HepG2 (cell line): ENCODE data around the gene SEPTIN2. TPM values are rescaled to one million over a fixed set of nuclear protein-coding genes. Genes with fewer than 3 reads are reported as not detected.
A peak's percentile ranks its signal among the peaks of the same experiment; 100 is the strongest.

Experiments used
- EED ChIP-seq: sonication (generic); formaldehyde crosslinking; IDR thresholded peaks from 2 replicates; pipeline ENCODE4 v1.5.0; 2020; ENCODE audit warnings: mild to moderate bottlenecking, missing genetic modification reagents
- HOXA3 ChIP-seq: sonication (generic); formaldehyde crosslinking; IDR thresholded peaks from 2 replicates; pipeline ENCODE4 v1.5.0; 2020; ENCODE audit warnings: missing genetic modification reagents
- ISL2 ChIP-seq: sonication (generic); formaldehyde crosslinking; IDR thresholded peaks from 2 replicates; pipeline ENCODE4 v1.5.0; 2020; ENCODE audit warnings: missing genetic modification reagents
- KAT7 ChIP-seq: IDR thresholded peaks from 2 replicates; pipeline ENCODE4 v1.6.1; 2018; ENCODE audit warnings: borderline replicate concordance, missing compliant biosample characterization
- SAFB2 ChIP-seq: sonication (generic); formaldehyde crosslinking; IDR thresholded peaks from 2 replicates; pipeline ENCODE4 v1.5.1; 2020; ENCODE audit warnings: missing genetic modification reagents, low read depth, mild to moderate bottlenecking, borderline replicate concordance
- SALL1 ChIP-seq: sonication (generic); formaldehyde crosslinking; IDR thresholded peaks from 2 replicates; pipeline ENCODE4 v1.8.0; 2022; ENCODE audit warnings: mild to moderate bottlenecking, missing genetic modification reagents
- TBX2 ChIP-seq: sonication (generic); formaldehyde crosslinking; IDR thresholded peaks from 2 replicates; pipeline ENCODE4 v1.5.0; 2020; ENCODE audit warnings: missing genetic modification reagents, mild to moderate bottlenecking, borderline replicate concordance
- THAP11 ChIP-seq: IDR thresholded peaks from 2 replicates; pipeline ENCODE4 v1.6.1; 2016; ENCODE audit warnings: missing biosample characterization, missing genetic modification reagents
- ZFP62 ChIP-seq: sonication (generic); formaldehyde crosslinking; IDR thresholded peaks from 2 replicates; pipeline ENCODE4 v1.4.0; 2020; ENCODE audit warnings: missing genetic modification reagents
- ZNF563 ChIP-seq: sonication (generic); formaldehyde crosslinking; IDR thresholded peaks from 2 replicates; pipeline ENCODE4 v1.8.0; 2022; ENCODE audit warnings: mild to moderate bottlenecking, moderate library complexity, missing genetic modification reagents
- ZSCAN21 ChIP-seq: sonication (generic); formaldehyde crosslinking; IDR thresholded peaks from 2 replicates; pipeline ENCODE4 v1.8.0; 2022; ENCODE audit warnings: mild to moderate bottlenecking, missing genetic modification reagents, moderate library complexity, borderline replicate concordance
- polyA plus RNA-seq, 8 experiments: library from polyadenylated mRNA; depleted of rRNA in 3 of 8; stranded (reverse) in 7 of 8; unstranded in 1 of 8; fragments of >200 nt; fragmentation: Illumina TruSeq in 4 of 8; extraction: Trizol in 4 of 8; gene quantifications; 2 replicates each; pipeline versions ENCODE4 v1.2.1 to v1.2.3, GENCODE V29; 2011 to 2016; ENCODE audit warnings: low read depth in 4 of 8, missing spikeins in 1 of 8, mixed read lengths in 1 of 8; ENCODE audit not compliant: insufficient read depth in 1 of 8
- total RNA-seq, 5 experiments: library from RNA; depleted of rRNA; stranded (reverse); fragments of >200 nt; fragmentation: Illumina TruSeq; extraction: Trizol; gene quantifications; 2 replicates each; pipeline ENCODE4 v1.2.3, GENCODE V29; 2016; ENCODE audit warnings: low read depth in 1 of 5
- TF ChIP-seq, protein P1 (sequence below): sonication (generic); formaldehyde crosslinking; IDR thresholded peaks from 2 replicates; pipeline ENCODE4 v1.4.0; 2020; ENCODE audit warnings: missing genetic modification reagents
- TF ChIP-seq, protein P2 (sequence below), 2 experiments: fragments of 450-650 bp in 1 of 2; sonication (generic) in 1 of 2; formaldehyde crosslinking; IDR thresholded peaks; 2 replicates each; pipeline versions ENCODE4 v1.5.0 to v1.8.0; 2020 to 2022; ENCODE audit warnings: mild to moderate bottlenecking in 1 of 2, missing genetic modification reagents in 1 of 2
- TF ChIP-seq, protein P3 (sequence below): sonication (generic); formaldehyde crosslinking; IDR thresholded peaks from 2 replicates; pipeline ENCODE4 v1.5.1; 2020; ENCODE audit warnings: mild to moderate bottlenecking, missing genetic modification reagents, borderline replicate concordance
- TF ChIP-seq, protein P4 (sequence below): sonication (generic); formaldehyde crosslinking; IDR thresholded peaks from 2 replicates; pipeline ENCODE4 v1.4.0; 2020; ENCODE audit warnings: missing genetic modification reagents

Gene SEPTIN2
- total and polyA plus RNA-seq, 2 of the 13 experiments (the other 11 are each of a cell fraction or from before 2014, with no cell fraction given), result 493 to 733 TPM

DNA sequence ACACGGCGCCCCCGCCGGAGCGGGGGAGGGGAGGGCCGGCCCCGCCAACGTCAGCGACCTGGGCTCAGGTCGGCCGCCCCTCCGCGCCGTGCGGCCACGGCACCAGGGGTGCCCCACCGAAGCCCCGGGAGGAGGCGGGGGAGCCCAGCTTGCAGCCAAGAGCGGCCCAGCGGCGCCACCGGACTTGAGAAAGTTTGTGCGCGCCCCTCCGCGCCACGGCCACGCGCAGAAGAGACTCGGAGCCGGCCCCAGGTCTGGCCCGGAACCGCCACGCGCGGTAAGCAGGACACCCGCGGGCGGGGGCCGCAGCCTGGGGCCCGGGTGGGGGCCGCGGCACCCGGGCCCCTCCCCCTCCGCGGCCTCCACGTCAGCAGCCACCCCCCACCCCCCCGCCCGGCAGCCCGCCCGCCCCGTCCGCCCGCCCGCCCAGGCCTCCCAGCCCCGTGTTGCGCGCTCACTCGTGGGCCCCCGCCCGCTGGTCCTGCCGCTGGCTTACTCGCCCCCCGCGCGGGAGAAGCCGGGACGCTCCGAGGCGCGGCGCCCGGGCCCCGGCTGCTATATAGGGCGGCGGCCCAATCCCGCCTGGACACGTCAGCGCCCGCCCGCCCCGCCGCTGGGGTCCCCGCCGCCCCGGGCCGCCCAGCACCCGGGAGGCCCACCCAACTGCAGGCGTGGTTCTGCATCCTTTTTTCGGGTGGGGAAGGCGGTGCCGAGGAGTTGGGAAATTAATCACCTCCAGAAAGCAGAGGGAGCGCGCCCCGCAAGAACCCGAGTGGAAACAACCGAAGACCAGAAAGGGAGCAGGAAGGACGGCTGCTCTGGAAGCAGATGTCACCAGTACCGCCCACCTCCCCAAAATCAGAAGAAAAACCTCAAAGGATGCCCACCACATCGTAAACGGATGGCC lies 43.2 kb upstream of the SEPTIN2 start (continued):
- TF ChIP-seq SAFB2 (CRISPR knock-in tag) (peak; percentile 56; the same call in 1 of the 2 replicates), ISL2 (CRISPR knock-in tag) (peak; percentile 59; the same call in 1 of the 2 replicates), ZSCAN21 (CRISPR knock-in tag) (peak; percentile 5; the same call in 1 of the 2 replicates), EED (CRISPR knock-in tag) (0 out of 2 replicates have a peak, but pooled peaks have one; percentile 7), THAP11 (CRISPR knock-in tag) (no peak), ZNF563 (peak; percentile 52; the same call in 1 of the 2 replicates), ZFP62 (CRISPR knock-in tag) (no peak), TBX2 (CRISPR knock-in tag) (0 out of 2 replicates have a peak, but pooled peaks have one; percentile 21), KAT7 (CRISPR knock-in tag) (peak; percentile 56; the same call in 1 of the 2 replicates), HOXA3 (CRISPR knock-in tag) (peak; percentile 43), SALL1 (0 out of 2 replicates have a peak, but pooled peaks have one; percentile 28)
- TF ChIP-seq, protein P1, sequence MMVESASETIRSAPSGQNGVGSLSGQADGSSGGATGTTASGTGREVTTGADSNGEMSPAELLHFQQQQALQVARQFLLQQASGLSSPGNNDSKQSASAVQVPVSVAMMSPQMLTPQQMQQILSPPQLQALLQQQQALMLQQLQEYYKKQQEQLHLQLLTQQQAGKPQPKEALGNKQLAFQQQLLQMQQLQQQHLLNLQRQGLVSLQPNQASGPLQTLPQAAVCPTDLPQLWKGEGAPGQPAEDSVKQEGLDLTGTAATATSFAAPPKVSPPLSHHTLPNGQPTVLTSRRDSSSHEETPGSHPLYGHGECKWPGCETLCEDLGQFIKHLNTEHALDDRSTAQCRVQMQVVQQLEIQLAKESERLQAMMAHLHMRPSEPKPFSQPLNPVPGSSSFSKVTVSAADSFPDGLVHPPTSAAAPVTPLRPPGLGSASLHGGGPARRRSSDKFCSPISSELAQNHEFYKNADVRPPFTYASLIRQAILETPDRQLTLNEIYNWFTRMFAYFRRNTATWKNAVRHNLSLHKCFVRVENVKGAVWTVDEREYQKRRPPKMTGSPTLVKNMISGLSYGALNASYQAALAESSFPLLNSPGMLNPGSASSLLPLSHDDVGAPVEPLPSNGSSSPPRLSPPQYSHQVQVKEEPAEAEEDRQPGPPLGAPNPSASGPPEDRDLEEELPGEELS (CRISPR knock-in tag), result 0 out of 2 replicates have a peak, but pooled peaks have one; percentile 16
- TF ChIP-seq, protein P2, sequence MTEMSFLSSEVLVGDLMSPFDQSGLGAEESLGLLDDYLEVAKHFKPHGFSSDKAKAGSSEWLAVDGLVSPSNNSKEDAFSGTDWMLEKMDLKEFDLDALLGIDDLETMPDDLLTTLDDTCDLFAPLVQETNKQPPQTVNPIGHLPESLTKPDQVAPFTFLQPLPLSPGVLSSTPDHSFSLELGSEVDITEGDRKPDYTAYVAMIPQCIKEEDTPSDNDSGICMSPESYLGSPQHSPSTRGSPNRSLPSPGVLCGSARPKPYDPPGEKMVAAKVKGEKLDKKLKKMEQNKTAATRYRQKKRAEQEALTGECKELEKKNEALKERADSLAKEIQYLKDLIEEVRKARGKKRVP (CRISPR knock-in tag; IDR thresholded peaks at IDR 0.05), result no peak
- TF ChIP-seq, protein P3, sequence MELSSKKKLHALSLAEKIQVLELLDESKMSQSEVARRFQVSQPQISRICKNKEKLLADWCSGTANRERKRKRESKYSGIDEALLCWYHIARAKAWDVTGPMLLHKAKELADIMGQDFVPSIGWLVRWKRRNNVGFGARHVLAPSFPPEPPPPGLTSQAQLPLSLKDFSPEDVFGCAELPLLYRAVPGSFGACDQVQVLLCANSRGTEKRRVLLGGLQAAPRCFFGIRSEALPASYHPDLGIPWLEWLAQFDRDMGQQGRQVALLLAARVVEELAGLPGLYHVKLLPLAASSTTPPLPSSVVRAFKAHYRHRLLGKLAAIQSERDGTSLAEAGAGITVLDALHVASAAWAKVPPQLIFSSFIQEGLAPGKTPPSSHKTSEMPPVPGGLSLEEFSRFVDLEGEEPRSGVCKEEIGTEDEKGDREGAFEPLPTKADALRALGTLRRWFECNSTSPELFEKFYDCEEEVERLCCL (CRISPR knock-in tag), result 0 out of 2 replicates have a peak, but pooled peaks have one; percentile 22
- TF ChIP-seq, protein P4, sequence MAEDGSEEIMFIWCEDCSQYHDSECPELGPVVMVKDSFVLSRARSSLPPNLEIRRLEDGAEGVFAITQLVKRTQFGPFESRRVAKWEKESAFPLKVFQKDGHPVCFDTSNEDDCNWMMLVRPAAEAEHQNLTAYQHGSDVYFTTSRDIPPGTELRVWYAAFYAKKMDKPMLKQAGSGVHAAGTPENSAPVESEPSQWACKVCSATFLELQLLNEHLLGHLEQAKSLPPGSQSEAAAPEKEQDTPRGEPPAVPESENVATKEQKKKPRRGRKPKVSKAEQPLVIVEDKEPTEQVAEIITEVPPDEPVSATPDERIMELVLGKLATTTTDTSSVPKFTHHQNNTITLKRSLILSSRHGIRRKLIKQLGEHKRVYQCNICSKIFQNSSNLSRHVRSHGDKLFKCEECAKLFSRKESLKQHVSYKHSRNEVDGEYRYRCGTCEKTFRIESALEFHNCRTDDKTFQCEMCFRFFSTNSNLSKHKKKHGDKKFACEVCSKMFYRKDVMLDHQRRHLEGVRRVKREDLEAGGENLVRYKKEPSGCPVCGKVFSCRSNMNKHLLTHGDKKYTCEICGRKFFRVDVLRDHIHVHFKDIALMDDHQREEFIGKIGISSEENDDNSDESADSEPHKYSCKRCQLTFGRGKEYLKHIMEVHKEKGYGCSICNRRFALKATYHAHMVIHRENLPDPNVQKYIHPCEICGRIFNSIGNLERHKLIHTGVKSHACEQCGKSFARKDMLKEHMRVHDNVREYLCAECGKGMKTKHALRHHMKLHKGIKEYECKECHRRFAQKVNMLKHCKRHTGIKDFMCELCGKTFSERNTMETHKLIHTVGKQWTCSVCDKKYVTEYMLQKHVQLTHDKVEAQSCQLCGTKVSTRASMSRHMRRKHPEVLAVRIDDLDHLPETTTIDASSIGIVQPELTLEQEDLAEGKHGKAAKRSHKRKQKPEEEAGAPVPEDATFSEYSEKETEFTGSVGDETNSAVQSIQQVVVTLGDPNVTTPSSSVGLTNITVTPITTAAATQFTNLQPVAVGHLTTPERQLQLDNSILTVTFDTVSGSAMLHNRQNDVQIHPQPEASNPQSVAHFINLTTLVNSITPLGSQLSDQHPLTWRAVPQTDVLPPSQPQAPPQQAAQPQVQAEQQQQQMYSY (CRISPR knock-in tag), result peak; percentile 42; the same call in 1 of the 2 replicates
